Stimulated activated CD4-positive, alpha-beta T cell treated with anti-CD3 and anti-CD28 coated beads, Interleukin-4, amount 100 ng/mL, for 24 hours (primary cell): ENCODE data around the gene DIRAS3.
"Not testable (repeated sequence)": the region's sequence is repeated elsewhere in the genome, so short reads cannot be mapped to it uniquely, and the experiment has no call there.

Experiments
- DNase-seq: peaks from one replicate; pipeline ENCODE4 v3.0.0-alpha.2; 2020

Gene DIRAS3

GRCh38 chr1:68049941-68050878 is at the start of gene DIRAS3:
Gene DIRAS3, minus strand, starts transcription at chr1:68050627. Its CDS starts 3,330 bp downstream, at chr1:68047297.
- DNase-seq, result no peak

GRCh38 chr1:68093737-68094136 is 43.3 kb upstream of the DIRAS3 start:
- DNase-seq, result no peak

- no peak for DNase-seq
These were observed 36.8 kb upstream of the DIRAS3 start for GRCh38 chr1:68087184-68087583.

GRCh38 chr1:68085752-68086151 is 35.3 kb upstream of the DIRAS3 start:
- no peak for DNase-seq

- no peak for DNase-seq
These were observed 33.3 kb upstream of the DIRAS3 start for GRCh38 chr1:68083686-68084085.

GRCh38 chr1:68081775-68082283 is 31.4 kb upstream of the DIRAS3 start:
- DNase-seq, result no peak

- DNase-seq, result no peak
These were observed 28.2 kb upstream of the DIRAS3 start for GRCh38 chr1:68078647-68079046.

GRCh38 chr1:68074472-68074871 is 24.0 kb upstream of the DIRAS3 start:
- DNase-seq, result no peak

- DNase-seq, result no peak
These were observed 15.3 kb upstream of the DIRAS3 start for GRCh38 chr1:68065766-68066165.

GRCh38 chr1:68058053-68058452 is 7.6 kb upstream of the DIRAS3 start:
- DNase-seq, result not testable (repeated sequence)

GRCh38 chr1:68057564-68057963 is 7.1 kb upstream of the DIRAS3 start:
- DNase-seq, result no peak

GRCh38 chr1:68057050-68057449 is 6.6 kb upstream of the DIRAS3 start:
- DNase-seq, result no peak

GRCh38 chr1:68051475-68051874 is 1.0 kb upstream of the DIRAS3 start:
- no peak for DNase-seq

GRCh38 chr1:68047659-68048026 is 2.8 kb downstream of the DIRAS3 start:
- no peak for DNase-seq

- no peak for DNase-seq
These were observed 3.4 kb downstream of the DIRAS3 start for GRCh38 chr1:68046885-68047658.

GRCh38 chr1:68046423-68046822 is 4.0 kb downstream of the DIRAS3 start:
- DNase-seq, result no peak

- DNase-seq, result no peak
These were observed 4.8 kb downstream of the DIRAS3 start for GRCh38 chr1:68045511-68046180.

- DNase-seq, result no peak
These were observed 6.9 kb downstream of the DIRAS3 start for GRCh38 chr1:68043443-68044090.

- DNase-seq, result no peak
These were observed 13.5 kb downstream of the DIRAS3 start for GRCh38 chr1:68036946-68037345.

- no peak for DNase-seq
These were observed 21.0 kb downstream of the DIRAS3 start for GRCh38 chr1:68029444-68029843.

GRCh38 chr1:68028566-68028965 is 21.9 kb downstream of the DIRAS3 start:
- DNase-seq, result no peak

- DNase-seq, result no peak
These were observed 25.6 kb downstream of the DIRAS3 start for GRCh38 chr1:68024635-68025338.
